Stimulated activated memory B cell treated with anti-CD40 and anti-IgM and Interleukin-4, amounts not matched to agents 10 μg/mL and 1 μg/mL and 100 μg/mL, for 72 hours (primary cell): ENCODE measurements around the gene PDE4D.
"Not testable (repeated sequence)": the region's sequence is repeated elsewhere in the genome, so short reads cannot be mapped to it uniquely, and the experiment has no call there.

Source experiments
- ATAC-seq: fragments of 150-1000 bp; cut with Tn5 transposase; 2 replicates; pipeline ENCODE4 v1.10.0; 2021
- H3K27ac Mint-ChIP-seq: one replicate; pipeline ENCODE4 v1.8.0; 2022; ENCODE audit warnings: mild to moderate bottlenecking, mixed read lengths
- H3K27me3 Mint-ChIP-seq: one replicate; pipeline ENCODE4 v1.8.0; 2022; ENCODE audit warnings: mixed read lengths
- H3K36me3 Mint-ChIP-seq: one replicate; pipeline ENCODE4 v1.8.0; 2022; ENCODE audit warnings: mixed read lengths
- H3K4me1 Mint-ChIP-seq: one replicate; pipeline ENCODE4 v1.8.0; 2022; ENCODE audit warnings: mixed read lengths
- H3K4me3 Mint-ChIP-seq: one replicate; pipeline ENCODE4 v1.8.0; 2022; ENCODE audit warnings: mild to moderate bottlenecking, moderate library complexity, mixed read lengths
- H3K9me3 Mint-ChIP-seq: one replicate; pipeline ENCODE4 v1.8.0; 2022; ENCODE audit warnings: mixed read lengths

PDE4D gene

GRCh38 chr5:59605915-59606314 lies 287.6 kb downstream of the PDE4D start:
- H3K9me3 Mint-ChIP-seq, result no peaks in the 10 kb centered on the region
- peaks cover 38% of the 10 kb centered on the region for H3K4me1 Mint-ChIP-seq
- no peaks in the 10 kb centered on the region for H3K36me3 Mint-ChIP-seq
- no peak for ATAC-seq
- H3K27ac Mint-ChIP-seq, result no peak overlapping the region
- no peak overlapping the region for H3K4me3 Mint-ChIP-seq
- H3K27me3 Mint-ChIP-seq, result no peaks in the 10 kb centered on the region

- Mint-ChIP-seq H3K4me3 (no peak overlapping the region), H3K9me3 (no peaks in the 10 kb centered on the region), H3K27me3 (no peaks in the 10 kb centered on the region), H3K27ac (no peak overlapping the region), H3K36me3 (no peaks in the 10 kb centered on the region), H3K4me1 (peaks cover 41% of the 10 kb centered on the region)
- ATAC-seq, result no peak
Observed at GRCh38 chr5:59604111-59604510, 289.4 kb downstream of the PDE4D start.

GRCh38 chr5:59600998-59601397 lies 292.5 kb downstream of the PDE4D start:
- Mint-ChIP-seq H3K36me3 (no peaks in the 10 kb centered on the region), H3K4me3 (no peak overlapping the region), H3K27ac (no peak overlapping the region), H3K9me3 (no peaks in the 10 kb centered on the region), H3K27me3 (no peaks in the 10 kb centered on the region), H3K4me1 (peaks cover 39% of the 10 kb centered on the region)
- no peak for ATAC-seq

- Mint-ChIP-seq H3K9me3 (no peaks in the 10 kb centered on the region), H3K36me3 (no peaks in the 10 kb centered on the region), H3K4me3 (no peak overlapping the region), H3K4me1 (peaks cover 39% of the 10 kb centered on the region), H3K27me3 (no peaks in the 10 kb centered on the region), H3K27ac (peak overlapping the region; percentile 37)
- ATAC-seq, result no peak
Observed at GRCh38 chr5:59600153-59600552, 293.4 kb downstream of the PDE4D start.

- H3K9me3 Mint-ChIP-seq, result no peaks in the 10 kb centered on the region
- H3K4me1 Mint-ChIP-seq, result peaks cover 39% of the 10 kb centered on the region
- ATAC-seq, result no peak
Observed at GRCh38 chr5:59599729-59600128, 293.8 kb downstream of the PDE4D start.

GRCh38 chr5:59598547-59598874 lies 295.0 kb downstream of the PDE4D start:
- H3K27me3 Mint-ChIP-seq, result no peaks in the 10 kb centered on the region
- H3K9me3 Mint-ChIP-seq, result no peaks in the 10 kb centered on the region
- H3K27ac Mint-ChIP-seq, result peak overlapping the region; percentile 46
- no peak for ATAC-seq
- peak overlapping the region; percentile 67 for H3K4me3 Mint-ChIP-seq
- H3K4me1 Mint-ChIP-seq, result peaks cover 44% of the 10 kb centered on the region
- no peaks in the 10 kb centered on the region for H3K36me3 Mint-ChIP-seq

More at GRCh38 chr5:59599729-59600128, 293.8 kb downstream of the PDE4D start:
- peak overlapping the region; percentile 37 for H3K27ac Mint-ChIP-seq
- H3K4me3 Mint-ChIP-seq, result no peak overlapping the region
- no peaks in the 10 kb centered on the region for H3K36me3 Mint-ChIP-seq
- H3K27me3 Mint-ChIP-seq, result no peaks in the 10 kb centered on the region

GRCh38 chr5:59597690-59598546 lies 295.6 kb downstream of the PDE4D start:
- Mint-ChIP-seq H3K27me3 (no peaks in the 10 kb centered on the region), H3K36me3 (no peaks in the 10 kb centered on the region), H3K27ac (peak overlapping the region; percentile 46), H3K4me1 (peaks cover 41% of the 10 kb centered on the region), H3K4me3 (no peak overlapping the region), H3K9me3 (no peaks in the 10 kb centered on the region)
- ATAC-seq, result no peak

GRCh38 chr5:59596586-59597350 lies 296.8 kb downstream of the PDE4D start:
- H3K27me3 Mint-ChIP-seq, result no peaks in the 10 kb centered on the region
- no peak for ATAC-seq
- H3K36me3 Mint-ChIP-seq, result no peaks in the 10 kb centered on the region
- H3K4me1 Mint-ChIP-seq, result peaks cover 29% of the 10 kb centered on the region
- no peak overlapping the region for H3K27ac Mint-ChIP-seq
- no peak overlapping the region for H3K4me3 Mint-ChIP-seq
- no peaks in the 10 kb centered on the region for H3K9me3 Mint-ChIP-seq

- ATAC-seq, H3K4me3 Mint-ChIP-seq, H3K27ac Mint-ChIP-seq, H3K9me3 Mint-ChIP-seq, H3K36me3 Mint-ChIP-seq, H3K27me3 Mint-ChIP-seq: not testable (repeated sequence)
- peaks cover 13% of the 10 kb centered on the region for H3K4me1 Mint-ChIP-seq
Observed at GRCh38 chr5:59594118-59594517, 299.4 kb downstream of the PDE4D start.

- H3K4me3 Mint-ChIP-seq, result no peak overlapping the region
- H3K27me3 Mint-ChIP-seq, result no peaks in the 10 kb centered on the region
- H3K36me3 Mint-ChIP-seq, result no peaks in the 10 kb centered on the region
- H3K4me1 Mint-ChIP-seq, result peaks cover 8% of the 10 kb centered on the region
- no peaks in the 10 kb centered on the region for H3K9me3 Mint-ChIP-seq
- no peak overlapping the region for H3K27ac Mint-ChIP-seq
- ATAC-seq, result no peak
Observed at GRCh38 chr5:59593439-59594007, 300.0 kb downstream of the PDE4D start.

GRCh38 chr5:59592101-59592500 lies 301.4 kb downstream of the PDE4D start:
- Mint-ChIP-seq H3K27ac (no peak overlapping the region), H3K4me3 (no peak overlapping the region), H3K27me3 (peaks cover 8% of the 10 kb centered on the region), H3K36me3 (no peaks in the 10 kb centered on the region), H3K9me3 (no peaks in the 10 kb centered on the region), H3K4me1 (peaks cover 12% of the 10 kb centered on the region)
- no peak for ATAC-seq

GRCh38 chr5:59591162-59591561 lies 302.4 kb downstream of the PDE4D start:
- no peaks in the 10 kb centered on the region for H3K36me3 Mint-ChIP-seq
- no peaks in the 10 kb centered on the region for H3K9me3 Mint-ChIP-seq
- H3K4me1 Mint-ChIP-seq, result peaks cover 14% of the 10 kb centered on the region
- peaks cover 9% of the 10 kb centered on the region for H3K27me3 Mint-ChIP-seq
- H3K27ac Mint-ChIP-seq, result no peak overlapping the region
- no peak overlapping the region for H3K4me3 Mint-ChIP-seq
- ATAC-seq, result peak; percentile 68

- Mint-ChIP-seq H3K9me3 (no peaks in the 10 kb centered on the region), H3K36me3 (no peaks in the 10 kb centered on the region), H3K27ac (no peak overlapping the region), H3K4me3 (no peak overlapping the region), H3K27me3 (peaks cover 9% of the 10 kb centered on the region), H3K4me1 (peaks cover 15% of the 10 kb centered on the region)
- ATAC-seq, result no peak
Observed at GRCh38 chr5:59588922-59589321, 304.6 kb downstream of the PDE4D start.

- Mint-ChIP-seq H3K4me3 (no peak overlapping the region), H3K4me1 (peaks cover 15% of the 10 kb centered on the region), H3K27ac (no peak overlapping the region), H3K27me3 (peaks cover 9% of the 10 kb centered on the region), H3K9me3 (no peaks in the 10 kb centered on the region), H3K36me3 (no peaks in the 10 kb centered on the region)
- ATAC-seq, result no peak
Observed at GRCh38 chr5:59587489-59588337, 305.8 kb downstream of the PDE4D start.

GRCh38 chr5:59586841-59587240 lies 306.7 kb downstream of the PDE4D start:
- ATAC-seq, result no peak
- no peaks in the 10 kb centered on the region for H3K9me3 Mint-ChIP-seq
- no peak overlapping the region for H3K27ac Mint-ChIP-seq
- H3K4me3 Mint-ChIP-seq, result no peak overlapping the region
- peaks cover 15% of the 10 kb centered on the region for H3K4me1 Mint-ChIP-seq
- peaks cover 9% of the 10 kb centered on the region for H3K27me3 Mint-ChIP-seq
- no peaks in the 10 kb centered on the region for H3K36me3 Mint-ChIP-seq
